CD4-positive, alpha-beta memory T cell (primary cell): ENCODE data around the gene TMEM120B. TPM values are rescaled to one million over a fixed set of nuclear protein-coding genes. Genes with fewer than 3 reads are reported as not detected.
"Not testable (repeated sequence)": the region's sequence is repeated elsewhere in the genome, so short reads cannot be mapped to it uniquely, and the experiment has no call there.

Experiments used
- CTCF ChIA-PET: fragments of 350-600 bp; sonication (Branson Sonifier 250); formaldehyde crosslinking; loops from one replicate; lab custom pipeline; 2021; ENCODE audit warnings: inconsistent platforms; ENCODE audit not compliant: partially characterized antibody; lab: Charles Lee
- POLR2A ChIA-PET: fragments of 350-600 bp; sonication (Branson Sonifier 250); formaldehyde crosslinking; loops from one replicate; lab custom pipeline; 2021; ENCODE audit not compliant: partially characterized antibody; lab: Charles Lee
- DNase-seq, 5 donors: peaks; one replicate each; pipeline versions ENCODE4 v3.0.0 to v3.0.0-alpha.2; 2020 to 2022; ENCODE audit warnings: mixed read lengths in 1 of 5
- H3K27ac ChIP-seq: one replicate; pipeline ENCODE4 v1.7.0; 2013; ENCODE audit warnings: low read depth, low read length
- H3K27me3 ChIP-seq: 2 replicates; pipeline ENCODE4 v1.7.0; 2013; ENCODE audit warnings: mild to moderate bottlenecking, low read length, moderate library complexity; ENCODE audit not compliant: insufficient read depth
- H3K36me3 ChIP-seq: 2 replicates; pipeline ENCODE4 v1.7.0; 2013; ENCODE audit warnings: mild to moderate bottlenecking, low read length, moderate library complexity; ENCODE audit not compliant: insufficient read depth
- H3K4me1 ChIP-seq: 2 replicates; pipeline ENCODE4 v1.7.0; 2013; ENCODE audit warnings: mild to moderate bottlenecking, low read length, moderate library complexity; ENCODE audit not compliant: insufficient read depth
- H3K4me3 ChIP-seq, 2 donors: one replicate each; pipeline ENCODE4 v1.7.0; 2013; ENCODE audit warnings: low read length in 2 of 2, mild to moderate bottlenecking in 1 of 2
- H3K9me3 ChIP-seq, 2 donors: one replicate each; pipeline ENCODE4 v1.7.0; 2013; ENCODE audit warnings: low read length in 2 of 2, control low read depth in 1 of 2; ENCODE audit not compliant: control insufficient read depth in 1 of 2
- H3K27ac Mint-ChIP-seq, 7 donors: one replicate each; pipeline ENCODE4 v1.8.0; 2020 to 2021; ENCODE audit warnings: mixed read lengths in 7 of 7, mild to moderate bottlenecking in 6 of 7, inconsistent platforms in 3 of 7, moderate library complexity in 3 of 7
- H3K27me3 Mint-ChIP-seq, 2 donors: one replicate each; pipeline ENCODE4 v1.8.0; 2020 to 2021; ENCODE audit warnings: mixed read lengths in 2 of 2
- H3K36me3 Mint-ChIP-seq, 2 donors: one replicate each; pipeline ENCODE4 v1.8.0; 2020 to 2021; ENCODE audit warnings: mixed read lengths in 2 of 2, inconsistent platforms in 1 of 2, mild to moderate bottlenecking in 1 of 2
- H3K4me1 Mint-ChIP-seq, 4 donors: one replicate each; pipeline ENCODE4 v1.8.0; 2020 to 2021; ENCODE audit warnings: mixed read lengths in 4 of 4, mild to moderate bottlenecking in 1 of 4
- H3K4me3 Mint-ChIP-seq, 8 donors: one replicate each; pipeline ENCODE4 v1.8.0; 2020 to 2021; ENCODE audit warnings: mixed read lengths in 8 of 8, mild to moderate bottlenecking in 7 of 8, moderate library complexity in 6 of 8, inconsistent platforms in 3 of 8
- H3K9me3 Mint-ChIP-seq, 8 donors: one replicate each; pipeline ENCODE4 v1.8.0; 2020 to 2021; ENCODE audit warnings: mixed read lengths in 8 of 8, mild to moderate bottlenecking in 5 of 8, inconsistent platforms in 3 of 8, moderate library complexity in 1 of 8
- intact Hi-C: fragments of 100-400 bp; cut with micrococcal nuclease; formaldehyde crosslinking; loops from one replicate; pipeline ENCODE4 v1.15.1; 2023
- polyA plus RNA-seq, 2 donors: library from polyadenylated mRNA; unstranded; fragments of 300-500 nt; fragmentation: Illumina TruSeq; gene quantifications; one replicate each; pipeline ENCODE4 v1.2.3, GENCODE V29; 2021
- total RNA-seq, 2 experiments: library from RNA; stranded (reverse); gene quantifications; one replicate each; pipeline ENCODE4 v1.2.3, GENCODE V29; 2021

Gene TMEM120B
- 10 to 100 TPM; 11.3 to 12.8 TPM for total RNA-seq
- 1 to 10 TPM; 3.3 to 3.5 TPM for polyA plus RNA-seq

GRCh38 chr12:121712461-121713256 is at the start of gene TMEM120B:
Gene TMEM120B, plus strand, starts transcription at chr12:121712752. Its CDS starts 144 bp downstream, at chr12:121712896.
- no peaks in the 10 kb centered on the region for H3K27me3 ChIP-seq
- peaks cover 16% of the 10 kb centered on the region for H3K4me1 ChIP-seq
- H3K4me3 Mint-ChIP-seq: peak within 1 kb of the TSS; percentile 91 to 98 (median 96)
- peak within 1 kb of the TSS; percentile 85 to 97 (median 95) for H3K27ac Mint-ChIP-seq
- H3K27me3 Mint-ChIP-seq: no peaks in the 10 kb centered on the region
- ChIA-PET POLR2A (interaction anchor here (0.7 to 4.4 kb wide), 26 partner anchors 8 to 1131 kb away, joined by 3 to 29 read pairs (median 4); partner anchors contain the start of genes ORAI1, POP5, PSMD9 and RHOF), CTCF (interaction anchor here (0.6 to 3.5 kb wide), 15 partner anchors 16 to 394 kb away, joined by 3 to 28 read pairs (median 4); partner anchors contain the start of genes CFAP251 and RHOF)
- no peaks in the 10 kb centered on the region for H3K9me3 Mint-ChIP-seq
- peak within 1 kb of the TSS; percentile 63 for H3K27ac ChIP-seq
- intact Hi-C loops: loop anchor here (1.0 to 5.0 kb wide), 4 partner anchors 25 to 127 kb away; partner anchors contain the start of gene RHOF
- peaks cover 0 to 8% of the 10 kb centered on the region in 2 donors for H3K36me3 Mint-ChIP-seq
- no peaks in the 10 kb centered on the region for H3K36me3 ChIP-seq
- H3K4me3 ChIP-seq: peak within 1 kb of the TSS; percentile 57 to 93
- DNase-seq: peak; percentile 78 to 89 (median 84)
- H3K9me3 ChIP-seq: no peaks in the 10 kb centered on the region
- H3K4me1 Mint-ChIP-seq: peaks cover 7 to 26% (median 17%) of the 10 kb centered on the region in 4 donors

GRCh38 chr12:121663610-121663929 is 49.0 kb upstream of the TMEM120B start:
- POLR2A ChIA-PET: interaction anchor here (0.9 to 1.1 kb wide), 3 partner anchors 37 to 112 kb away, joined by 3 to 4 read pairs (median 3); partner anchors contain the start of gene ORAI1
- Histone ChIP-seq H3K36me3 (no peaks in the 10 kb centered on the region), H3K27ac (no peak overlapping the region), H3K4me3 (no peak overlapping the region), H3K27me3 (no peaks in the 10 kb centered on the region), H3K4me1 (peaks cover 90% of the 10 kb centered on the region), H3K9me3 (no peaks in the 10 kb centered on the region)
- DNase-seq: no peak
- intact Hi-C loops: no loop called here
- Mint-ChIP-seq H3K27me3 (no peaks in the 10 kb centered on the region), H3K9me3 (peaks cover 0 to 5% (median 0%) of the 10 kb centered on the region in 8 donors), H3K4me1 (peaks cover 37 to 91% (median 63%) of the 10 kb centered on the region in 4 donors), H3K4me3 (peak overlapping the region in 4 of 8 donors; percentile 75 to 86 (median 86)), H3K27ac (peak overlapping the region in 6 of 7 donors; percentile 70 to 99 (median 94)), H3K36me3 (peaks cover 3 to 5% of the 10 kb centered on the region in 2 donors)
- CTCF ChIA-PET: no interaction called here

GRCh38 chr12:121666829-121667228 is 45.7 kb upstream of the TMEM120B start:
- H3K4me1 Mint-ChIP-seq: peaks cover 24 to 74% (median 51%) of the 10 kb centered on the region in 4 donors
- H3K36me3 Mint-ChIP-seq, H3K9me3 Mint-ChIP-seq, H3K4me3 ChIP-seq, H3K36me3 ChIP-seq, DNase-seq, H3K9me3 ChIP-seq, intact Hi-C loops, H3K27me3 ChIP-seq, H3K27ac ChIP-seq, H3K27me3 Mint-ChIP-seq: not testable (repeated sequence)
- POLR2A ChIA-PET: interaction anchor here (1.2 to 7.5 kb wide), 4 partner anchors 8 to 87 kb away, joined by 3 to 305 read pairs (median 67); partner anchors contain the start of genes KDM2B and ORAI1
- CTCF ChIA-PET: interaction anchor here (0.8 to 6.7 kb wide), 5 partner anchors 9 to 115 kb away, joined by 3 to 124 read pairs (median 20); no protein-coding TSS in a partner anchor
- peaks cover 73% of the 10 kb centered on the region for H3K4me1 ChIP-seq
- H3K4me3 Mint-ChIP-seq: peak overlapping the region in 4 of 8 donors; percentile 17 to 76 (median 63)
- peak overlapping the region; percentile 29 to 93 (median 84) for H3K27ac Mint-ChIP-seq

- H3K4me1 ChIP-seq: peaks cover 62% of the 10 kb centered on the region
- H3K4me3 Mint-ChIP-seq: peak overlapping the region in 4 of 8 donors; percentile 21 to 62 (median 46)
- H3K36me3 ChIP-seq: no peaks in the 10 kb centered on the region
- DNase-seq: peak; percentile 36 to 62 (median 48)
- H3K9me3 Mint-ChIP-seq: peaks cover 0 to 2% (median 0%) of the 10 kb centered on the region in 8 donors
- H3K27me3 ChIP-seq: no peaks in the 10 kb centered on the region
- no peaks in the 10 kb centered on the region for H3K9me3 ChIP-seq
- CTCF ChIA-PET: interaction anchor here (0.6 to 6.7 kb wide), 37 partner anchors 11 to 334 kb away, joined by 3 to 169 read pairs (median 5); partner anchors contain the start of gene ORAI1
- no peaks in the 10 kb centered on the region for H3K27me3 Mint-ChIP-seq
- H3K27ac ChIP-seq: no peak overlapping the region
- POLR2A ChIA-PET: interaction anchor here (0.5 to 7.5 kb wide), 19 partner anchors 10 to 268 kb away, joined by 3 to 305 read pairs (median 4); partner anchors contain the start of gene ORAI1
- H3K4me1 Mint-ChIP-seq: peaks cover 26 to 71% (median 48%) of the 10 kb centered on the region in 4 donors
- intact Hi-C loops: loop anchor here (1.0 kb wide), 1 partner anchor 117 kb away; no protein-coding TSS in a partner anchor
- H3K4me3 ChIP-seq: no peak overlapping the region
- peak overlapping the region; percentile 70 to 91 (median 84) for H3K27ac Mint-ChIP-seq
- peaks cover 3 to 11% of the 10 kb centered on the region in 2 donors for H3K36me3 Mint-ChIP-seq
Measured at GRCh38 chr12:121668750-121669520, 43.6 kb upstream of the TMEM120B start.

- intact Hi-C loops: no loop called here
- peaks cover 23 to 67% (median 43%) of the 10 kb centered on the region in 4 donors for H3K4me1 Mint-ChIP-seq
- peak within 1 kb of the TSS in 4 of 8 donors; percentile 21 to 62 (median 50) for H3K4me3 Mint-ChIP-seq
Measured at GRCh38 chr12:121669521-121669900, 43.0 kb upstream of the TMEM120B start, which contains the start of gene MORN3. Gene MORN3, minus strand, starts transcription at chr12:121669654. Its CDS starts 171 bp downstream, at chr12:121669483.

GRCh38 chr12:121673013-121673511 is 39.5 kb upstream of the TMEM120B start:
- H3K36me3 Mint-ChIP-seq: peaks cover 0 to 10% of the 10 kb centered on the region in 2 donors
- H3K4me1 Mint-ChIP-seq: peaks cover 9 to 43% (median 25%) of the 10 kb centered on the region in 4 donors
- peak overlapping the region; percentile 99 for H3K27ac ChIP-seq
- no peaks in the 10 kb centered on the region for H3K9me3 ChIP-seq
- intact Hi-C loops: loop anchor here (2.0 to 10.0 kb wide), 3 partner anchors 92 to 268 kb away; partner anchors contain the start of genes KDM2B and RNF34
- peak in 1 of 5 donors; percentile 58 for DNase-seq
- H3K27me3 ChIP-seq: no peaks in the 10 kb centered on the region
- H3K9me3 Mint-ChIP-seq: no peaks in the 10 kb centered on the region
- H3K27me3 Mint-ChIP-seq: no peaks in the 10 kb centered on the region
- no peaks in the 10 kb centered on the region for H3K36me3 ChIP-seq
- ChIA-PET POLR2A (interaction anchor here (0.6 to 7.5 kb wide), 28 partner anchors 8 to 1929 kb away, joined by 3 to 305 read pairs (median 10); partner anchors contain the start of genes DDX55, KDM2B, ORAI1 and RHOF), CTCF (interaction anchor here (1.4 to 6.7 kb wide), 7 partner anchors 14 to 122 kb away, joined by 5 to 169 read pairs (median 52); partner anchors contain the start of genes KDM2B and ORAI1)
- H3K4me3 Mint-ChIP-seq: peak overlapping the region; percentile 90 to 99 (median 96)
- peak overlapping the region; percentile 53 to 62 for H3K4me3 ChIP-seq
- H3K27ac Mint-ChIP-seq: peak overlapping the region; percentile 100
- peaks cover 31% of the 10 kb centered on the region for H3K4me1 ChIP-seq

More at GRCh38 chr12:121669521-121669900, 43.0 kb upstream of the TMEM120B start, which contains the start of gene MORN3:
- no peaks in the 10 kb centered on the region for H3K27me3 Mint-ChIP-seq
- no peak within 1 kb of the TSS for H3K27ac ChIP-seq
- CTCF ChIA-PET: interaction anchor here (0.8 to 6.7 kb wide), 16 partner anchors 11 to 192 kb away, joined by 3 to 169 read pairs (median 14); partner anchors contain the start of gene ORAI1
- H3K9me3 ChIP-seq: no peaks in the 10 kb centered on the region
- H3K27ac Mint-ChIP-seq: peak within 1 kb of the TSS; percentile 70 to 100 (median 88)
- POLR2A ChIA-PET: interaction anchor here (0.6 to 7.5 kb wide), 13 partner anchors 10 to 269 kb away, joined by 3 to 305 read pairs (median 7); partner anchors contain the start of gene ORAI1
- peaks cover 0 to 2% (median 0%) of the 10 kb centered on the region in 8 donors for H3K9me3 Mint-ChIP-seq
- H3K36me3 ChIP-seq: no peaks in the 10 kb centered on the region
- no peak within 1 kb of the TSS for H3K4me3 ChIP-seq
- H3K27me3 ChIP-seq: no peaks in the 10 kb centered on the region
- peaks cover 56% of the 10 kb centered on the region for H3K4me1 ChIP-seq
- peaks cover 3 to 10% of the 10 kb centered on the region in 2 donors for H3K36me3 Mint-ChIP-seq
- no peak for DNase-seq
